Naive thymus-derived CD4-positive, alpha-beta T cell (primary cell): ENCODE data around the gene APOBEC3G. TPM values are rescaled to one million over a fixed set of nuclear protein-coding genes. Genes with fewer than 3 reads are reported as not detected.
"Not testable (repeated sequence)": the region's sequence is repeated elsewhere in the genome, so short reads cannot be mapped to it uniquely, and the experiment has no call there.

Experiments used
- ATAC-seq: fragments of 150-1000 bp; cut with Tn5 transposase; 2 replicates; pipeline ENCODE4 v1.10.0; 2021; ENCODE audit warnings: mild to moderate bottlenecking, moderate library complexity
- CTCF ChIA-PET: fragments of 350-600 bp; sonication (Branson Sonifier 250); formaldehyde crosslinking; loops from one replicate; lab custom pipeline; 2021; ENCODE audit warnings: antibody characterized with exemption; lab: Charles Lee
- POLR2A ChIA-PET: fragments of 350-600 bp; sonication (Branson Sonifier 250); formaldehyde crosslinking; loops from one replicate; lab custom pipeline; 2021; ENCODE audit warnings: antibody characterized with exemption, inconsistent platforms; lab: Charles Lee
- DNase-seq, 9 donors: peaks; one replicate each; pipeline versions ENCODE4 v3.0.0 to v3.0.0-alpha.2; 2020 to 2022; ENCODE audit warnings: mixed read lengths in 1 of 9
- H3K27ac ChIP-seq: one replicate; pipeline ENCODE4 v1.7.0; 2013; ENCODE audit warnings: mild to moderate bottlenecking, low read depth, low read length, moderate library complexity
- H3K27me3 ChIP-seq, 2 donors: one replicate each; pipeline ENCODE4 v1.7.0; 2013; ENCODE audit warnings: low read length in 2 of 2, mild to moderate bottlenecking in 2 of 2, moderate library complexity in 2 of 2; ENCODE audit not compliant: control insufficient read depth in 2 of 2, insufficient read depth in 2 of 2
- H3K36me3 ChIP-seq, 3 experiments: 1 replicate in 2 of 3; 2 replicates in 1 of 3; pipeline ENCODE4 v1.7.0; 2013; ENCODE audit warnings: low read length in 3 of 3, mild to moderate bottlenecking in 3 of 3, moderate library complexity in 1 of 3; ENCODE audit not compliant: insufficient read depth in 3 of 3, control insufficient read depth in 2 of 3
- H3K4me1 ChIP-seq, 2 donors: one replicate each; pipeline ENCODE4 v1.7.0; 2013; ENCODE audit warnings: low read length in 2 of 2, mild to moderate bottlenecking in 2 of 2, moderate library complexity in 1 of 2; ENCODE audit not compliant: control insufficient read depth in 2 of 2, insufficient read depth in 2 of 2
- H3K4me3 ChIP-seq: 2 replicates; pipeline ENCODE4 v1.7.0; 2013; ENCODE audit warnings: mild to moderate bottlenecking, low read length
- H3K9me3 ChIP-seq, 3 experiments: 1 replicate in 2 of 3; 2 replicates in 1 of 3; pipeline ENCODE4 v1.7.0; 2013; ENCODE audit warnings: low read length in 3 of 3; ENCODE audit not compliant: control insufficient read depth in 2 of 3
- H3K27ac Mint-ChIP-seq, 9 donors: one replicate each; pipeline ENCODE4 v1.8.0; 2020 to 2022; ENCODE audit warnings: mixed read lengths in 9 of 9, mild to moderate bottlenecking in 8 of 9, moderate library complexity in 5 of 9, inconsistent platforms in 2 of 9
- H3K27me3 Mint-ChIP-seq, 5 donors: one replicate each; pipeline ENCODE4 v1.8.0; 2021 to 2022; ENCODE audit warnings: mixed read lengths in 5 of 5, mild to moderate bottlenecking in 1 of 5
- H3K36me3 Mint-ChIP-seq, 5 donors: one replicate each; pipeline ENCODE4 v1.8.0; 2020 to 2022; ENCODE audit warnings: mixed read lengths in 5 of 5, mild to moderate bottlenecking in 3 of 5, inconsistent platforms in 1 of 5
- H3K4me1 Mint-ChIP-seq, 7 donors: one replicate each; pipeline ENCODE4 v1.8.0; 2020 to 2022; ENCODE audit warnings: mixed read lengths in 7 of 7, mild to moderate bottlenecking in 3 of 7, inconsistent platforms in 1 of 7
- H3K4me3 Mint-ChIP-seq, 10 donors: one replicate each; pipeline ENCODE4 v1.8.0; 2020 to 2022; ENCODE audit warnings: mild to moderate bottlenecking in 10 of 10, mixed read lengths in 10 of 10, moderate library complexity in 6 of 10, inconsistent platforms in 2 of 10
- H3K9me3 Mint-ChIP-seq, 11 donors: one replicate each; pipeline ENCODE4 v1.8.0; 2020 to 2022; ENCODE audit warnings: mixed read lengths in 11 of 11, mild to moderate bottlenecking in 4 of 11, inconsistent platforms in 1 of 11, moderate library complexity in 1 of 11
- intact Hi-C, 2 donors: fragments of 100-400 bp; cut with micrococcal nuclease; formaldehyde crosslinking; loops; one replicate each; pipeline ENCODE4 v1.15.1; 2023
- polyA plus RNA-seq, 2 donors: library from polyadenylated mRNA; unstranded; fragments of 300-500 nt; fragmentation: Illumina TruSeq; gene quantifications; one replicate each; pipeline ENCODE4 v1.2.3, GENCODE V29; 2021
- total RNA-seq, 6 experiments: library from RNA in 5 of 6; stranded (reverse) in 5 of 6; gene quantifications; 1 replicate in 5 of 6; 2 replicates in 1 of 6; pipeline ENCODE4 v1.2.3 and lab custom pipeline; 2021 to 2026

Gene APOBEC3G
- total and polyA plus RNA-seq, 7 experiments from 2014 or later, result 18.5 to 93.2 (median 22.9) TPM

DNA sequence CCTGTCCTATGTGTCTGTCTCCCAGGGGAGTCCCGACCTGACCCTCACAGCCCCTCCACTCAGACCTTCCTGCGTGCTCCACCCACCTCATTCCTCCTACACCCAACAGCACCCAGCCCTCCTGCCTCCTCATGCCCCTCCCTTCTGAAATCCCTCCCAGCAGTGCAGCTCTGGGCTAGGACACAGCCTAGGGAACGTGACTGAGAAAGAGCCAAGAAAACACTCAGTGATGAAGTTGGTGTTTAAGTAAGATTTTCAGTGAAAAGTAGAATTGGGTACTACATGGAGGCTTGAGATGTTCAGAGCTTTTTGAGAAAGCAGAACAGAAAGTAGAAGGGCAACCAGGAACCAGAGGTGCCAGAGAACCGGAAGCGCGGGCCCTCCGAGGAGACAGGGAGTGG is 4.5 kb upstream of the APOBEC3G start:
- ATAC-seq, H3K36me3 ChIP-seq, H3K36me3 Mint-ChIP-seq, H3K4me1 ChIP-seq, H3K9me3 ChIP-seq, H3K27ac ChIP-seq, H3K4me3 Mint-ChIP-seq, H3K9me3 Mint-ChIP-seq, DNase-seq, POLR2A ChIA-PET, intact Hi-C loops, H3K27me3 ChIP-seq, H3K4me3 ChIP-seq, H3K27me3 Mint-ChIP-seq: not testable (repeated sequence)
- peaks cover 10 to 23% (median 13%) of the 10 kb centered on the region in 7 donors for H3K4me1 Mint-ChIP-seq
- H3K27ac Mint-ChIP-seq, result peak overlapping the region in 1 of 9 donors; percentile 55
- CTCF ChIA-PET, result interaction anchor here (0.6 kb wide), 1 partner anchor 173 kb away, joined by 4 read pairs; no protein-coding TSS in a partner anchor

DNA sequence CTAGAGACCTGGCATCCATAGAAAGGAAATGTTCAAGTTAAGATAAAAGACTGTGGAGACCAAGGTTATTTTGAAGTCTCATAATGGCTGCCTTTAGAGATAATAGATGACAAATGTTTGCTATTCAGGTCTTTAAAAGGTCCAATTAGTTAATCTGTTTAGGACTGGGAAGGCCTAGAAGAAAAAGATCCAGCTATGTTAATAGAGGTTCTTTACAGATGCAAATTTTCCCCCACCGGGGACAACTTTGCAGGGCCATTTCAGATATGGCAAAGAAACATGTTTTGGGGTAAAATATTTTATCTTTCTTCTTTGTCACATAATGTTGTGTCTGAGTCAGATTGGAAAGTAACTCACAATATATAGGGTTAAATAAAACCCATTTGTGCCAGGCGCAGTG is 3.1 kb upstream of the APOBEC3G start:
- H3K9me3 ChIP-seq, result no peaks in the 10 kb centered on the region
- ATAC-seq (no peak), DNase-seq (no peak)
- ChIA-PET CTCF (interaction anchor here (1.2 kb wide), 1 partner anchor 9 kb away, joined by 3 read pairs; no protein-coding TSS in a partner anchor), POLR2A (no interaction called here)
- H3K4me1 Mint-ChIP-seq, result peaks cover 18 to 36% (median 25%) of the 10 kb centered on the region in 7 donors
- no peak overlapping the region for H3K27ac ChIP-seq
- no peaks in the 10 kb centered on the region for H3K36me3 ChIP-seq
- no peaks in the 10 kb centered on the region for H3K27me3 ChIP-seq
- H3K27me3 Mint-ChIP-seq, result no peaks in the 10 kb centered on the region
- peak overlapping the region in 6 of 9 donors; percentile 16 to 49 (median 22) for H3K27ac Mint-ChIP-seq
- H3K4me3 Mint-ChIP-seq, result no peak overlapping the region
- no peak overlapping the region for H3K4me3 ChIP-seq
- intact Hi-C loops, result no loop called here
- peaks cover 0 to 4% (median 0%) of the 10 kb centered on the region in 5 donors for H3K36me3 Mint-ChIP-seq
- no peaks in the 10 kb centered on the region for H3K9me3 Mint-ChIP-seq
- peaks cover 0 to 4% of the 10 kb centered on the region in 2 donors for H3K4me1 ChIP-seq

DNA sequence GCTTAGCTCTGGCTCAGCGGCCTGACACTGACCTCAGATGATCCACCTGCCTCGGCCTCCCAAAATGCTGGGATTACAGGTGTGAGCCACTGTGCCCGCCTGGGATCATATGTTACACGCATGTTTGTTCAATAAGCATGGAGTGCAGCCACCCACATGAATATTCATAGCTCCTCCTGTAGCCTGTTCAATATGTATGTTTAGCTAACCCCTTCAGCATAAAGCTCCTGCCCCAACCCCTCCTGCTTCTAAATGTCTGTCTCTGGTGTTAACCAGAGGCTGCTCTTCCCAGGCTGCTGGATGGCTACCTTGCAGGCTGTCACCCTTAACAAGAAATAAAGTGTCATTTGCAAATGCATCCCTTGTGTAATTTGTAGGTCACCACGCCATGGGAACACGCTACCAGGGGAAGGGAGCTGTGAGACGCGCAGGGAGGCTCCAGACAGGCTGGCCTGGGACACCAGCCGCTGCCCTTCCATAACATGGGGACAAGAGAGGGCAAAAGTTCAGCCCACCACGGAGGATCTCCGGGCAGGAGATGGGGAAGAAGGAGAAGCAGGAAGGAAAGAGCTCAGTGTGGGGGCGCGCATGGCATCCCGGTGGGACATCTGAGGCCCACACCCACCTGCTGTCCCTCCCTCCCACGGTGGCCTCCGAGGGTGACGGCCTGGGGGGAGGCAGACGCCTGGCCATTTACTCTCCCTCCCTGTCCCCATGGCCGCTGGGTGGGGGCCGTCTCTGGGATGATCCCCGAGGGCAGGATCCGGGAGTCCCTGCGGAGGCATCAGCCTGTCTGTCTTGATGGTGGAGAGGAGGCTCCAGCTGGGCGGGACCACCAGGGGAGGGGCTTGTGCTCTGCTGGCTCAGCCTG is 685 bp upstream of the APOBEC3G start:
- not testable (repeated sequence) for ATAC-seq, H3K4me3 ChIP-seq, H3K9me3 Mint-ChIP-seq, H3K27me3 ChIP-seq, H3K27me3 Mint-ChIP-seq, H3K9me3 ChIP-seq
- Histone ChIP-seq H3K4me1 (peaks cover 4 to 18% of the 10 kb centered on the region in 2 donors), H3K27ac (peak overlapping the region; percentile 81), H3K36me3 (peaks cover 4 to 17% (median 5%) of the 10 kb centered on the region in 3 experiments)
- intact Hi-C loops, result loop anchor here (2.0 to 5.0 kb wide), 5 partner anchors 14 to 64 kb away; partner anchors contain the start of genes APOBEC3C (in 1 of the 2), APOBEC3D (in 1 of the 2) and APOBEC3F (in 1 of the 2)
- ChIA-PET POLR2A (interaction anchor here (0.7 kb wide), 2 partner anchors 83 to 511 kb away, joined by 3 to 4 read pairs; no protein-coding TSS in a partner anchor), CTCF (interaction anchor here (1.2 kb wide), 1 partner anchor 39 kb away, joined by 3 read pairs; no protein-coding TSS in a partner anchor)
- Mint-ChIP-seq H3K4me1 (peaks cover 23 to 40% (median 36%) of the 10 kb centered on the region in 7 donors), H3K36me3 (peaks cover 5 to 16% (median 6%) of the 10 kb centered on the region in 5 donors), H3K4me3 (peak overlapping the region; percentile 76 to 87 (median 84)), H3K27ac (peak overlapping the region; percentile 62 to 95 (median 89))
- DNase-seq, result peak in 1 of 9 donors; percentile 16

GRCh38 chr22:39077912-39078311 is 837 bp downstream of the APOBEC3G start:
- peaks cover 4 to 31% of the 10 kb centered on the region in 2 donors for H3K4me1 ChIP-seq
- not testable (repeated sequence) for H3K27me3 ChIP-seq

DNA sequence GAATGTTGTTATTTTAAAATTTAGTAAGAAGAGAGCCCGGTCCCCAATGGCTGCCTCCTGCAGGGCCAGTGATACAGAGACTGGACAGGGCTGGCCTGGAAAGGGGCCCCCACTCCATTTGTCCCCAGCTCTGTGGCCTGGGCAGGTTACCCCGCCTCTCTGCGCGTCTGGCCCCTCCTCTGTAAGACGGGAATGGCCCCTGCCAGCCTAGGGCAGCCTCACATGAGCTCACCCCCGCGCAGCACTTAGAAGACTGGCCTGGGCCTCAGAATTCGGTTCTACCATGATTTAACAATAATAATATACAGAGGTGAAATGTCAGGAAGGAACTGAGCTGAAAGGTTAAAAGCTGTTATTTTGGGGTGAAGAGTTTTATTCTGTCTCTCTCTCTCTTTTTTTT is 1.3 kb downstream of the APOBEC3G start:
- Histone ChIP-seq H3K4me1 (peaks cover 4 to 35% of the 10 kb centered on the region in 2 donors), H3K36me3 (peaks cover 9 to 26% (median 10%) of the 10 kb centered on the region in 3 experiments), H3K4me3 (peak overlapping the region; percentile 77), H3K27ac (no peak overlapping the region), H3K27me3 (no peaks in the 10 kb centered on the region), H3K9me3 (no peaks in the 10 kb centered on the region)
- Mint-ChIP-seq H3K27ac (peak overlapping the region in 5 of 9 donors; percentile 67 to 95 (median 89)), H3K36me3 (peaks cover 7 to 26% (median 9%) of the 10 kb centered on the region in 5 donors), H3K4me1 (peaks cover 23 to 53% (median 40%) of the 10 kb centered on the region in 7 donors), H3K9me3 (no peaks in the 10 kb centered on the region), H3K27me3 (no peaks in the 10 kb centered on the region), H3K4me3 (peak overlapping the region; percentile 10 to 96 (median 86))
- ATAC-seq, result no peak
- no peak for DNase-seq
- ChIA-PET CTCF (interaction anchor here (0.8 kb wide), 1 partner anchor 71 kb away, joined by 4 read pairs; no protein-coding TSS in a partner anchor), POLR2A (interaction anchor here (0.7 kb wide), 1 partner anchor 1232 kb away, joined by 3 read pairs; no protein-coding TSS in a partner anchor)
- intact Hi-C loops, result loop anchor here (5.0 kb wide), 4 partner anchors 36 to 66 kb away; partner anchors contain the start of genes APOBEC3C (in 1 of the 2), APOBEC3D (in 1 of the 2) and APOBEC3F (in 1 of the 2)

More at GRCh38 chr22:39077912-39078311, 837 bp downstream of the APOBEC3G start:
- POLR2A ChIA-PET, result interaction anchor here (0.7 to 1.0 kb wide), 2 partner anchors 17 to 1232 kb away, joined by 3 read pairs; no protein-coding TSS in a partner anchor
- not testable (repeated sequence) for DNase-seq, H3K9me3 Mint-ChIP-seq, H3K9me3 ChIP-seq, H3K27me3 Mint-ChIP-seq, ATAC-seq
- H3K27ac Mint-ChIP-seq, result peak overlapping the region; percentile 69 to 95 (median 90)
- intact Hi-C loops, result loop anchor here (2.0 to 5.0 kb wide), 5 partner anchors 13 to 66 kb away; partner anchors contain the start of genes APOBEC3C (in 1 of the 2), APOBEC3D (in 1 of the 2) and APOBEC3F (in 1 of the 2)
- H3K4me3 ChIP-seq, result peak overlapping the region; percentile 77
- peaks cover 23 to 49% (median 40%) of the 10 kb centered on the region in 7 donors for H3K4me1 Mint-ChIP-seq
- peaks cover 9 to 26% (median 10%) of the 10 kb centered on the region in 3 experiments for H3K36me3 ChIP-seq
- peaks cover 7 to 26% (median 9%) of the 10 kb centered on the region in 5 donors for H3K36me3 Mint-ChIP-seq
- peak overlapping the region; percentile 81 for H3K27ac ChIP-seq
- CTCF ChIA-PET, result interaction anchor here (0.8 kb wide), 1 partner anchor 71 kb away, joined by 4 read pairs; no protein-coding TSS in a partner anchor
- peak overlapping the region; percentile 79 to 96 (median 87) for H3K4me3 Mint-ChIP-seq
